ENCODE data around the gene CDH5. TPM values are rescaled to one million over a fixed set of nuclear protein-coding genes. Genes with fewer than 3 reads are reported as not detected.

Gene CDH5
- total and polyA plus RNA-seq, 2 of the 13 experiments (the other 11 are each of a cell fraction or from before 2014, with no cell fraction given): 0.71 to 1.1 TPM

- Histone ChIP-seq H2AFZ (ENCODE audit: low read length) (no peak overlapping the region), H3K36me3 (replicated peaks in 1 of 2; ENCODE audit: control insufficient read depth in 1 of 2, insufficient read depth in 2 of 2, low read length in 2 of 2) (0 out of 5 replicates have a peak, but pooled peaks cover 0 to 5% of the 10 kb centered on the region in 2 experiments), H3K4me3 (replicated peaks in 1 of 3; ENCODE audit: insufficient read depth in 1 of 3, low read depth in 2 of 3, low read length in 3 of 3) (no peak overlapping the region), H3K4me2 (ENCODE audit: low read depth, low read length) (no peak overlapping the region), H3K27ac (ENCODE audit: extremely low read length, insufficient read depth, low read length) (no peak overlapping the region), H3K9ac (ENCODE audit: insufficient read depth, low read depth, low read length) (no peak overlapping the region), H3K4me1 (ENCODE audit: insufficient read depth, low read length) (peaks cover 32% of the 10 kb centered on the region), H3K79me2 (ENCODE audit: insufficient read depth, low read length) (no peaks in the 10 kb centered on the region), H3K27me3 (ENCODE audit: control insufficient read depth in 1 of 2, insufficient read depth in 2 of 2, low read length in 2 of 2) (peaks cover 0 to 7% of the 10 kb centered on the region in 2 experiments; a peak in 2 of 5 replicates), H3K9me3 (ENCODE audit: low read length) (peaks cover 6% of the 10 kb centered on the region; the same call in 1 of the 2 replicates), H4K20me1 (ENCODE audit: insufficient read depth, low read length) (no peaks in the 10 kb centered on the region)
- POLR2A ChIA-PET: no interaction called here
- BruUV-seq (replicated peaks): no TSS peak
- no peak for ATAC-seq
- CTCF ChIA-PET (ENCODE audit: low intra/inter-chr PET ratio, low total read pairs): no interaction called here
- no peak for DNase-seq (ENCODE audit: low spot score)
- no peak for FAIRE-seq
- in situ Hi-C loops (cut with HindIII; ENCODE audit: extremely low pct_ligation_motif_present, low pct_unique_long_range_greater_than_20kb) (loop anchor here (25.0 kb wide), 1 partner anchor 450 kb away; no protein-coding TSS in a partner anchor), intact Hi-C loops (cut with micrococcal nuclease; ENCODE audit: unreplicated experiment) (no loop called here)
- TF ChIP-seq ZNF501 (CRISPR knock-in tag; IDR thresholded peaks at IDR 0.05): no peak
- TF ChIP-seq TBP (CRISPR knock-in tag; IDR thresholded peaks at IDR 0.05): no peak
- TF ChIP-seq, protein P1, sequence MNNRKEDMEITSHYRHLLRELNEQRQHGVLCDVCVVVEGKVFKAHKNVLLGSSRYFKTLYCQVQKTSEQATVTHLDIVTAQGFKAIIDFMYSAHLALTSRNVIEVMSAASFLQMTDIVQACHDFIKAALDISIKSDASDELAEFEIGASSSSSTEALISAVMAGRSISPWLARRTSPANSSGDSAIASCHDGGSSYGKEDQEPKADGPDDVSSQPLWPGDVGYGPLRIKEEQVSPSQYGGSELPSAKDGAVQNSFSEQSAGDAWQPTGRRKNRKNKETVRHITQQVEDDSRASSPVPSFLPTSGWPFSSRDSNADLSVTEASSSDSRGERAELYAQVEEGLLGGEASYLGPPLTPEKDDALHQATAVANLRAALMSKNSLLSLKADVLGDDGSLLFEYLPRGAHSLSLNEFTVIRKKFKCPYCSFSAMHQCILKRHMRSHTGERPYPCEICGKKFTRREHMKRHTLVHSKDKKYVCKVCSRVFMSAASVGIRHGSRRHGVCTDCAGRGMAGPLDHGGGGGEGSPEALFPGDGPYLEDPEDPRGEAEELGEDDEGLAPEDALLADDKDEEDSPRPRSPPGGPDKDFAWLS (CRISPR knock-in tag; IDR thresholded peaks at IDR 0.05; ENCODE audit: borderline replicate concordance): no peak
- no peak for TF ChIP-seq ZKSCAN1 (IDR thresholded peaks at IDR 0.05; ENCODE audit: low read length)
- no peak for TF ChIP-seq STAG1 (CRISPR knock-in tag; IDR thresholded peaks at IDR 0.05)
- TF ChIP-seq SYNCRIP (IDR thresholded peaks at IDR 0.05; ENCODE audit: insufficient read depth, low read depth, low read length): no peak
- no peak for TF ChIP-seq JUND (CRISPR knock-in tag; IDR thresholded peaks at IDR 0.05)
- TF ChIP-seq RNF2 (conservative IDR thresholded peaks at IDR 0.05; ENCODE audit: low read depth): no peak
- TF ChIP-seq ZNF546 (CRISPR knock-in tag; conservative IDR thresholded peaks at IDR 0.05): no peak
- TF ChIP-seq, protein P2, sequence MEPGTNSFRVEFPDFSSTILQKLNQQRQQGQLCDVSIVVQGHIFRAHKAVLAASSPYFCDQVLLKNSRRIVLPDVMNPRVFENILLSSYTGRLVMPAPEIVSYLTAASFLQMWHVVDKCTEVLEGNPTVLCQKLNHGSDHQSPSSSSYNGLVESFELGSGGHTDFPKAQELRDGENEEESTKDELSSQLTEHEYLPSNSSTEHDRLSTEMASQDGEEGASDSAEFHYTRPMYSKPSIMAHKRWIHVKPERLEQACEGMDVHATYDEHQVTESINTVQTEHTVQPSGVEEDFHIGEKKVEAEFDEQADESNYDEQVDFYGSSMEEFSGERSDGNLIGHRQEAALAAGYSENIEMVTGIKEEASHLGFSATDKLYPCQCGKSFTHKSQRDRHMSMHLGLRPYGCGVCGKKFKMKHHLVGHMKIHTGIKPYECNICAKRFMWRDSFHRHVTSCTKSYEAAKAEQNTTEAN (CRISPR knock-in tag; conservative IDR thresholded peaks at IDR 0.05): no peak
- no peak for TF ChIP-seq REST (IDR thresholded peaks at IDR 0.05; ENCODE audit: borderline replicate concordance in 1 of 2, low read depth in 1 of 2, low read length in 2 of 2)
- TF ChIP-seq SP4 (CRISPR knock-in tag; IDR thresholded peaks at IDR 0.05): no peak
- no peak for TF ChIP-seq SMAD9 (CRISPR knock-in tag; IDR thresholded peaks at IDR 0.05)
- TF ChIP-seq, protein P3, sequence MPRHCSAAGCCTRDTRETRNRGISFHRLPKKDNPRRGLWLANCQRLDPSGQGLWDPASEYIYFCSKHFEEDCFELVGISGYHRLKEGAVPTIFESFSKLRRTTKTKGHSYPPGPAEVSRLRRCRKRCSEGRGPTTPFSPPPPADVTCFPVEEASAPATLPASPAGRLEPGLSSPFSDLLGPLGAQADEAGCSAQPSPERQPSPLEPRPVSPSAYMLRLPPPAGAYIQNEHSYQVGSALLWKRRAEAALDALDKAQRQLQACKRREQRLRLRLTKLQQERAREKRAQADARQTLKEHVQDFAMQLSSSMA (CRISPR knock-in tag; IDR thresholded peaks at IDR 0.05): no peak
- TF ChIP-seq XRCC5 (optimal IDR thresholded peaks at IDR 0.05; ENCODE audit: low read length): no peak
- no peak for TF ChIP-seq KLF11 (CRISPR knock-in tag; IDR thresholded peaks at IDR 0.05)
- TF ChIP-seq MTERF4 (CRISPR knock-in tag; IDR thresholded peaks at IDR 0.05): no peak
- no peak for TF ChIP-seq ZFAT (CRISPR knock-in tag; conservative IDR thresholded peaks at IDR 0.05)
Measured at GRCh38 chr16:66412182-66412581, 45.7 kb downstream of the CDH5 start.

Measured in HepG2 (cell line).